Measurements from ENCODE around the gene H2BW1. TPM values are rescaled to one million over a fixed set of nuclear protein-coding genes. Genes with fewer than 3 reads are reported as not detected.
"Not testable (repeated sequence)": the region's sequence is repeated elsewhere in the genome, so short reads cannot be mapped to it uniquely, and the experiment has no call there.

H2BW1 gene
- not detected for total RNA-seq

GRCh38 chrX:104013606-104014005 lies at the start of gene H2BW1:
Gene H2BW1, minus strand, starts transcription at chrX:104013708. Its CDS starts 132 bp downstream, at chrX:104013576.
- no peak for DNase-seq

GRCh38 chrX:104062636-104063035 lies 49.1 kb upstream of the H2BW1 start:
- DNase-seq: not testable (repeated sequence)

GRCh38 chrX:104054956-104055355 lies 41.4 kb upstream of the H2BW1 start:
- not testable (repeated sequence) for DNase-seq

- no peak for DNase-seq
Observed at GRCh38 chrX:104047171-104047570, 33.7 kb upstream of the H2BW1 start.

GRCh38 chrX:104045642-104046041 lies 32.1 kb upstream of the H2BW1 start:
- DNase-seq: no peak

GRCh38 chrX:104041003-104041402 lies 27.5 kb upstream of the H2BW1 start:
- DNase-seq: no peak

- DNase-seq: no peak
Observed at GRCh38 chrX:104039689-104040505, 26.4 kb upstream of the H2BW1 start, which contains the start of gene H2BW2. Gene H2BW2, plus strand, starts transcription at chrX:104039956. Its CDS starts 39 bp downstream, at chrX:104039995.

GRCh38 chrX:104018126-104018525 lies 4.6 kb upstream of the H2BW1 start:
- DNase-seq: no peak

GRCh38 chrX:104015576-104015975 lies 2.1 kb upstream of the H2BW1 start:
- not testable (repeated sequence) for DNase-seq

GRCh38 chrX:104013158-104013557 lies 350 bp downstream of the H2BW1 start:
- DNase-seq: no peak

GRCh38 chrX:104008831-104009230 lies 4.7 kb downstream of the H2BW1 start:
- no peak for DNase-seq

GRCh38 chrX:103999234-103999633 lies 14.3 kb downstream of the H2BW1 start:
- DNase-seq: no peak

- DNase-seq: not testable (repeated sequence)
Observed at GRCh38 chrX:103983508-103983907, 30.0 kb downstream of the H2BW1 start.

GRCh38 chrX:103962411-103963278 lies 50.9 kb downstream of the H2BW1 start, which contains the start of gene TMSB15B:
Gene TMSB15B, plus strand, starts transcription at chrX:103962627.
- not testable (repeated sequence) for DNase-seq

Other genes with a start within 250 kb of the H2BW1 start
- 9.4 TPM for gene PLP1, start 236.9 kb downstream of the H2BW1 start, total RNA-seq
- 36.3 TPM for gene RAB9B, start 181.5 kb downstream of the H2BW1 start, total RNA-seq
- 26.0 TPM for gene TMSB15B, start 51.1 kb downstream of the H2BW1 start, total RNA-seq
- not detected for gene H2BW2, start 26.2 kb upstream of the H2BW1 start, total RNA-seq
- 43.8 TPM for gene TMSB15C, start 62.5 kb upstream of the H2BW1 start, total RNA-seq
- gene ZCCHC18, start 98.8 kb upstream of the H2BW1 start, total RNA-seq: 12.0 TPM
- 12.3 TPM for gene SLC25A53, start 143.3 kb upstream of the H2BW1 start, total RNA-seq
- gene FAM199X, start 152.7 kb upstream of the H2BW1 start, total RNA-seq: 88.1 TPM
- not detected for gene ESX1, start 241.2 kb upstream of the H2BW1 start, total RNA-seq